Esophagus squamous epithelium (tissue), 5 donors: ENCODE data around the gene EAPP. TPM values are rescaled to one million over a fixed set of nuclear protein-coding genes. Genes with fewer than 3 reads are reported as not detected.

ENCODE experiments used
- DNase-seq: peaks from one replicate; lab custom pipeline; 2025; lab: John Stamatoyannopoulos, UW
- H3K27ac ChIP-seq, 4 donors: fragments of 200-600 bp; sonication (generic); one replicate each; pipeline ENCODE4 v1.5.1; 2016 to 2019; ENCODE audit warnings: mild to moderate bottlenecking in 1 of 4
- H3K27me3 ChIP-seq, 4 donors: fragments of 200-600 bp; sonication (generic); 1 replicate in 3 of 4; 2 replicates in 1 of 4; pipeline versions ENCODE4 v1.5.1 to v1.6.0; 2017 to 2021; ENCODE audit warnings: antibody characterized with exemption in 1 of 4
- H3K36me3 ChIP-seq, 3 donors: fragments of 200-600 bp; sonication (generic); one replicate each; pipeline ENCODE4 v1.5.1; 2016 to 2019
- H3K4me1 ChIP-seq, 3 donors: fragments of 200-600 bp; sonication (generic); one replicate each; pipeline ENCODE4 v1.5.1; 2017 to 2019
- H3K4me3 ChIP-seq, 4 donors: fragments of 200-600 bp; sonication (generic); 1 replicate in 3 of 4; 2 replicates in 1 of 4; pipeline ENCODE4 v1.5.1; 2016 to 2019; ENCODE audit warnings: mild to moderate bottlenecking in 2 of 4, moderate library complexity in 1 of 4
- H3K9me3 ChIP-seq, 3 donors: fragments of 200-600 bp; sonication (generic); one replicate each; pipeline ENCODE4 v1.5.1; 2016 to 2019
- CTCF ChIP-seq, 6 experiments: fragments of 450-650 bp in 4 of 6; fragments of 200-600 bp in 2 of 6; sonication (generic) in 2 of 6; IDR thresholded peaks; one replicate each; pipeline ENCODE4 v1.5.1; 2016 to 2019; ENCODE audit warnings: antibody characterized with exemption in 6 of 6, mild to moderate bottlenecking in 4 of 6, moderate library complexity in 4 of 6
- POLR2A ChIP-seq, 4 donors: fragments of 450-650 bp; IDR thresholded peaks; one replicate each; pipeline ENCODE4 v1.6.1; 2017; ENCODE audit warnings: antibody characterized with exemption in 4 of 4, mild to moderate bottlenecking in 4 of 4, moderate library complexity in 3 of 4
- WGBS, 2 donors: methylation state at CpG; one replicate each; pipeline ENCODE4 v1.1.5; 2018; 5-methylcytosine and 5-hydroxymethylcytosine counted together
- intact Hi-C: fragments of 100-400 bp; cut with DNase I; formaldehyde crosslinking; loops from one replicate; pipeline ENCODE4 v1.15.0; 2022
- total RNA-seq, 4 donors: library from RNA; depleted of rRNA; stranded (reverse); fragments of >200 nt; gene quantifications; one replicate each; pipeline ENCODE4 v1.1.0, GENCODE V29; 2016
- donor health status: DM: yes; HTN: yes; CAD: no.

Gene EAPP
- total RNA-seq, 4 donors from 2014 or later, result 14.6 to 39.7 (median 30.7) TPM

- TF ChIP-seq POLR2A (IDR thresholded peaks at IDR 0.05), result no peak
- no peak for TF ChIP-seq CTCF (IDR thresholded peaks at IDR 0.05)
- no peaks in the 10 kb centered on the region for H3K36me3 ChIP-seq
- peaks cover 5 to 13% (median 8%) of the 10 kb centered on the region in 3 donors for H3K4me1 ChIP-seq
- H3K27me3 ChIP-seq, result no peaks in the 10 kb centered on the region
- no peak for DNase-seq
- 63 to 68% methylated on average over 2 of the region's 2 CpGs for WGBS, 2 donors
- H3K9me3 ChIP-seq, result no peaks in the 10 kb centered on the region
- no peak overlapping the region for H3K27ac ChIP-seq
- H3K4me3 ChIP-seq, result no peak overlapping the region
- intact Hi-C loops, result loop anchor here (10.0 kb wide), 1 partner anchor 168 kb away; no protein-coding TSS in a partner anchor
Observed at GRCh38 chr14:34502545-34503225, 36.8 kb downstream of the EAPP start.

DNA sequence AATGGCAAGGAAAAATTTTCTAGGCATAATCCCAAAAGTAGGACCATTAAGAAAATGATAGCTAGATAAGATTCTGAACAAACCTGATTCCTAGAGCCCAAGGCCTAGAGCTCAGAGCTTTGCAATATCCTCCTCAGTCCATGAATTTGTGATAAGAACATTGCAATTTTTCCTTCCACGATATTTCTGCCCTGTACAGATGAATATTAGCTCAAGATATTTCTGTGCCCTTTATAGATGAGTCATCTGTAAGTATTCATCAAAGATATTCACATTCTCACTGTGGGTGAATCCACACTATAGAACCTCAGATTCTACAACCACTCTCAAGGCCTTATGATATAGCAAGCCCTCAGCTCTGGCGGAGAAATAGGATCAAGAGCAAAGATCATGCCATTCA, 37.5 kb downstream of the EAPP start:
- no peaks in the 10 kb centered on the region for H3K36me3 ChIP-seq
- H3K27me3 ChIP-seq, result no peaks in the 10 kb centered on the region
- no peaks in the 10 kb centered on the region for H3K9me3 ChIP-seq
- intact Hi-C loops, result loop anchor here (10.0 kb wide), 1 partner anchor 167 kb away; no protein-coding TSS in a partner anchor
- H3K4me1 ChIP-seq, result peaks cover 10 to 20% (median 11%) of the 10 kb centered on the region in 3 donors
- TF ChIP-seq CTCF (IDR thresholded peaks at IDR 0.05) (no peak), POLR2A (IDR thresholded peaks at IDR 0.05) (no peak)
- H3K4me3 ChIP-seq, result no peak overlapping the region
- DNase-seq, result no peak
- 70 to 71% methylated on average over 1 to 2 of the region's 2 CpGs for WGBS, 2 donors
- no peak overlapping the region for H3K27ac ChIP-seq

- no peak for DNase-seq
- no peaks in the 10 kb centered on the region for H3K27me3 ChIP-seq
- TF ChIP-seq POLR2A (IDR thresholded peaks at IDR 0.05) (no peak), CTCF (IDR thresholded peaks at IDR 0.05) (no peak)
- no peaks in the 10 kb centered on the region for H3K9me3 ChIP-seq
- peaks cover 18 to 29% (median 18%) of the 10 kb centered on the region in 3 donors for H3K4me1 ChIP-seq
- WGBS, 2 donors, result 85 to 93% methylated on average over 4 to 5 of the region's 5 CpGs
- no peak overlapping the region for H3K27ac ChIP-seq
- intact Hi-C loops, result loop anchor here (10.0 kb wide), 1 partner anchor 166 kb away; no protein-coding TSS in a partner anchor
- H3K4me3 ChIP-seq, result no peak overlapping the region
- no peaks in the 10 kb centered on the region for H3K36me3 ChIP-seq
Observed at GRCh38 chr14:34501004-34501580, 38.4 kb downstream of the EAPP start.

DNA sequence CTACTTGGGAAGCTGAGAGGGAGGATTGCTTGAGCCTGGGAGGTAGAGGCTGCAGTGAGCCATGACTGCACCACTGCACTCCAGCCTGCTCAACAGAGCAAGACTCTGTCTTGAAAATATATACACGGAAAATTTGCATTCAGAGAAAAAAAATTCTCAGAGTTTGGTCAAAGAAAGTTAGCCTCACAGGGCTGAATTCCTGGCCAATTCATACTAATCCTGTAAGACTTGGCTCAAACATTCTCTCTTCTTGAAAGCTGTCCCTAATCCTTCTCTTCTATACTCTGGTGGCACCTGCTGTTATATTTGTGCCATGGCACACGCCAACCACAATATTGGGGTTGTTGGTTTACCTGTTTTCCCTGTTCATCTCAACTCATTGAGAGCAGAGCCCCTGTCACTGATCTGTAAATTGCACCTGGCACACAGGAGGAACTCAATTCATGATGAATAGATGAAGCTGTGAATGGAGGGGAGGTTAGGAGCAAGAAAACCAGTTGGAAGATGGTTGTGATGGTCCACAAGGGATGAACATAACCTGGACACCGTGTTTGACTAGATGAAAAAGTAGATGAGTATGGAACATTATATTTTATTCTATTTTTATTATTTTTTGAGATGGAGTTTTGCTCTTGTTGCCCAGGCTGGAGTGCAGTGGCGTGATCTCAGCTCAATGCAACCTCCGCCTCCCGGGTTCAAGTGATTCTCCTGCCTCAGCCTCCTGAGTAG, 40.7 kb downstream of the EAPP start:
- Histone ChIP-seq H3K9me3 (no peaks in the 10 kb centered on the region), H3K27ac (peak overlapping the region in 2 of 4 donors; percentile 83 to 94), H3K27me3 (no peaks in the 10 kb centered on the region), H3K4me1 (peaks cover 19 to 36% (median 23%) of the 10 kb centered on the region in 3 donors), H3K36me3 (no peaks in the 10 kb centered on the region), H3K4me3 (no peak overlapping the region)
- intact Hi-C loops, result no loop called here
- no peak for DNase-seq
- 74 to 78% methylated on average over 6 of the region's 6 CpGs for WGBS, 2 donors
- TF ChIP-seq CTCF (IDR thresholded peaks at IDR 0.05), result peak in 5 of 6 experiments; percentile 36 to 93 (median 78)
- no peak for TF ChIP-seq POLR2A (IDR thresholded peaks at IDR 0.05)
